ENCODE data around the gene C16orf90.

GRCh38 chr16:3529175-3529574 is 33.9 kb upstream of the C16orf90 start:
- TF ChIP-seq, protein P1, sequence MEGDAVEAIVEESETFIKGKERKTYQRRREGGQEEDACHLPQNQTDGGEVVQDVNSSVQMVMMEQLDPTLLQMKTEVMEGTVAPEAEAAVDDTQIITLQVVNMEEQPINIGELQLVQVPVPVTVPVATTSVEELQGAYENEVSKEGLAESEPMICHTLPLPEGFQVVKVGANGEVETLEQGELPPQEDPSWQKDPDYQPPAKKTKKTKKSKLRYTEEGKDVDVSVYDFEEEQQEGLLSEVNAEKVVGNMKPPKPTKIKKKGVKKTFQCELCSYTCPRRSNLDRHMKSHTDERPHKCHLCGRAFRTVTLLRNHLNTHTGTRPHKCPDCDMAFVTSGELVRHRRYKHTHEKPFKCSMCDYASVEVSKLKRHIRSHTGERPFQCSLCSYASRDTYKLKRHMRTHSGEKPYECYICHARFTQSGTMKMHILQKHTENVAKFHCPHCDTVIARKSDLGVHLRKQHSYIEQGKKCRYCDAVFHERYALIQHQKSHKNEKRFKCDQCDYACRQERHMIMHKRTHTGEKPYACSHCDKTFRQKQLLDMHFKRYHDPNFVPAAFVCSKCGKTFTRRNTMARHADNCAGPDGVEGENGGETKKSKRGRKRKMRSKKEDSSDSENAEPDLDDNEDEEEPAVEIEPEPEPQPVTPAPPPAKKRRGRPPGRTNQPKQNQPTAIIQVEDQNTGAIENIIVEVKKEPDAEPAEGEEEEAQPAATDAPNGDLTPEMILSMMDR (IDR thresholded peaks at IDR 0.05): no peak
- no peak for TF ChIP-seq POLR2AphosphoS5 (IDR thresholded peaks at IDR 0.05)

Measured in upper lobe of left lung (tissue), 4 donors.